Measurements from ENCODE around the gene AKAP9. TPM values are rescaled to one million over a fixed set of nuclear protein-coding genes. Genes with fewer than 3 reads are reported as not detected.

AKAP9 gene
- total and polyA plus RNA-seq, 4 donors: 11.4 to 203 (median 40.0) TPM

- ATAC-seq (ENCODE audit: insufficient read depth, low FRiP score): no peak
- WGBS, 2 donors: 70 to 82% methylated on average over 3 of the region's 3 CpGs
Observed at GRCh38 chr7:91993976-91994375, 53.3 kb downstream of the AKAP9 start.

DNA sequence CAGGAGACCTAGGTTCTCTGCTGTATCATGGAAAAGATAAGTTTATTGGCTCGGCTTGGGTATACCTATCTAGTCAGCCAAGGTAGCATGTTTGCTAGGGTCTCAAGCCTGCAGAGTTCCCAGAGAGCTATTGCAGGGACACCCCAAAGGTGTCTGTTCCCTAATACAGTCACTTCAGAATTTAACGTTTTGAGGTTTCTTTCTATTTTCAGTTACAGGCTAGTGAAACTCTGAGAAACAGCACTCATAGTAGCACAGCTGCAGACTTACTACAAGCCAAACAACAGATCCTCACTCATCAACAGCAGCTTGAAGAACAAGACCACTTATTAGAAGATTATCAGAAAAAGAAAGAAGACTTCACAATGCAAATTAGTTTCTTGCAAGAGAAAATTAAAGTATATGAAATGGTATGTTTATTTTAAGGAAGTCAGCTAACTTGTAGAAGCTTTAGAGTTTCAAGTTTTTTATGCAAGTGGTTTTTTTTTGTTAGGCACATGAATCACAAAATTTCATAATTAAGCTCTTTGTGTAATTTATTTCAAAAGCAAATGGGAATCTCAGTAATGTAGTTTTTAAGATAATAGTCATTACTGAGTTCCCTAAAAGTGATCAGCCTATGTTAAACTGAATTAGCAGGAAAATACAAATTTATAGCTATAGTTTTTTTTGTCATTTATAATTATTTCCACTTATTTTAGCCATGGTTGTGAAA, 54.9 kb downstream of the AKAP9 start:
- DNase-seq: no peak
- no peaks in the 10 kb centered on the region for H3K27me3 ChIP-seq (ENCODE audit: control insufficient read depth in 3 of 3, insufficient read depth in 3 of 3, low read length in 2 of 3)
- 66 to 81% methylated on average over 2 of the region's 2 CpGs for WGBS, 2 donors
- TF ChIP-seq CTCF (IDR thresholded peaks at IDR 0.05; ENCODE audit: control extremely low read depth, extremely low read depth): no peak
- no peak overlapping the region for H3K4me3 ChIP-seq
- no peak for ATAC-seq (ENCODE audit: insufficient read depth, low FRiP score)
- peaks cover 8 to 29% (median 14%) of the 10 kb centered on the region in 4 donors for H3K36me3 ChIP-seq (ENCODE audit: control insufficient read depth in 4 of 4, insufficient read depth in 4 of 4, low read length in 4 of 4)
- H3K27ac ChIP-seq (ENCODE audit: low read depth in 1 of 2, low read length in 1 of 2): no peak overlapping the region
- no peak overlapping the region for H3K9ac ChIP-seq (ENCODE audit: insufficient read depth in 1 of 2, low read length in 2 of 2)
- no peaks in the 10 kb centered on the region for H3K9me3 ChIP-seq (ENCODE audit: control insufficient read depth in 4 of 4, insufficient read depth in 3 of 4, low read length in 3 of 4)
- H3K4me1 ChIP-seq (ENCODE audit: control insufficient read depth in 5 of 5, insufficient read depth in 5 of 5, low read length in 5 of 5): peaks cover 0 to 2% (median 0%) of the 10 kb centered on the region in 5 donors

More at GRCh38 chr7:91993976-91994375, 53.3 kb downstream of the AKAP9 start:
- Histone ChIP-seq H3K27ac (ENCODE audit: low read depth in 1 of 2, low read length in 1 of 2) (no peak overlapping the region), H3K9ac (ENCODE audit: insufficient read depth in 1 of 2, low read length in 2 of 2) (no peak overlapping the region), H3K4me1 (ENCODE audit: control insufficient read depth in 5 of 5, insufficient read depth in 5 of 5, low read length in 5 of 5) (no peaks in the 10 kb centered on the region), H3K36me3 (ENCODE audit: control insufficient read depth in 4 of 4, insufficient read depth in 4 of 4, low read length in 4 of 4) (peaks cover 8 to 29% (median 14%) of the 10 kb centered on the region in 4 donors), H3K4me3 (no peak overlapping the region), H3K9me3 (ENCODE audit: control insufficient read depth in 4 of 4, insufficient read depth in 3 of 4, low read length in 3 of 4) (no peaks in the 10 kb centered on the region), H3K27me3 (ENCODE audit: control insufficient read depth in 3 of 3, insufficient read depth in 3 of 3, low read length in 2 of 3) (no peaks in the 10 kb centered on the region)
- DNase-seq: no peak
- TF ChIP-seq CTCF (IDR thresholded peaks at IDR 0.05; ENCODE audit: control extremely low read depth, extremely low read depth): no peak

DNA sequence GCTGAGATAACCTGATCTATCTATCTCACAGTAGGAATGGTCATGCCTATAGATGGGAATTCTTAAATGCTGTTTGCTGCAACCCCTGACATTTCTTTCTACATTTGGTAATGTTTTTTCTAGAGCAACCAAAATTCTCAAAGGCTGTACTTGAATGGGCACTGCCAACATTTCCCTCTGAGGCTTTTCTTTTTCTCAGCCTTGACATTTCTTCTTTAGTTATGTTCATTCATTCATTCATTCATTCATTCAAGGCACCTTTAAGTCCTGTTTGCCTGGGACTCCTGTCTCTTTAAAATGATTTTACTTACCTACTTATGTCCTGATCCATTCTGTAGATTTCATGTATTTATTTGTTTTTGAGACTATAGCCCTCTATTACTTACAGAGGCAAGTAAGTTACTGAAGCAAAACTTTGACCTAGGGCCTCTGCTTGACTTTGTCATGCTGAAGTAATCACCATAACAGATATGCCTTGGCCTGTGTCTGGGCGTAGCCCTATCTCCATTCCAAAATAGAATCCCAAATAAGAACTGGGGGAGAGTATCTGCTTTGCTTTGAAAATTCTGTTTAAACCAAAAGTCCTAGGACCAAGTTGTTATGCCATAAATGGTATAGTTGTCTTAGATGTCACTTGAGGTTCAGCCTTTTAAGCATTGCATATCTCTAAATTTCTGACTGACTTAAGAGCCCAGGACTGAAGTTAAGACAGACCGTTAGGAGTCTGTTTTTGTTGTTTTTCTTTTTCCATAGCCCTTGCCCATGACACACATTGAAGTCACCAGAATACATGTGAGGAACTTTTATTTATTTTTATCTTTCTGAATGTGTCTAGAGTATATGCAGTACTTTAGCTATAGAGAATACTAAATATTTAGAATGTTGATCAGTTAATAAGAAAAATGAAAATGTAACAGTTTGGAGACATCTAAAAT, 59.2 kb downstream of the AKAP9 start:
- DNase-seq (no peak), ATAC-seq (ENCODE audit: insufficient read depth, low FRiP score) (no peak)
- peaks cover 0 to 2% (median 0%) of the 10 kb centered on the region in 4 donors for H3K9me3 ChIP-seq (ENCODE audit: control insufficient read depth in 4 of 4, insufficient read depth in 3 of 4, low read length in 3 of 4)
- peak overlapping the region in 1 of 2 donors; percentile 53 for H3K27ac ChIP-seq (ENCODE audit: low read depth in 1 of 2, low read length in 1 of 2)
- H3K4me3 ChIP-seq: no peak overlapping the region
- H3K4me1 ChIP-seq (ENCODE audit: control insufficient read depth in 5 of 5, insufficient read depth in 5 of 5, low read length in 5 of 5): peaks cover 0 to 2% (median 0%) of the 10 kb centered on the region in 5 donors
- 91 to 94% methylated on average over 2 of the region's 2 CpGs for WGBS, 2 donors
- no peaks in the 10 kb centered on the region for H3K27me3 ChIP-seq (ENCODE audit: control insufficient read depth in 3 of 3, insufficient read depth in 3 of 3, low read length in 2 of 3)
- H3K36me3 ChIP-seq (ENCODE audit: control insufficient read depth in 4 of 4, insufficient read depth in 4 of 4, low read length in 4 of 4): peaks cover 4 to 27% (median 15%) of the 10 kb centered on the region in 4 donors
- H3K9ac ChIP-seq (ENCODE audit: insufficient read depth in 1 of 2, low read length in 2 of 2): no peak overlapping the region
- TF ChIP-seq CTCF (IDR thresholded peaks at IDR 0.05; ENCODE audit: control extremely low read depth, extremely low read depth): no peak
